ENCODE results near the gene LRRC23.
A peak's percentile ranks its signal among the peaks of the same experiment; 100 is the strongest.
"Not testable (repeated sequence)": the region's sequence is repeated elsewhere in the genome, so short reads cannot be mapped to it uniquely, and the experiment has no call there.

LRRC23 gene

DNA sequence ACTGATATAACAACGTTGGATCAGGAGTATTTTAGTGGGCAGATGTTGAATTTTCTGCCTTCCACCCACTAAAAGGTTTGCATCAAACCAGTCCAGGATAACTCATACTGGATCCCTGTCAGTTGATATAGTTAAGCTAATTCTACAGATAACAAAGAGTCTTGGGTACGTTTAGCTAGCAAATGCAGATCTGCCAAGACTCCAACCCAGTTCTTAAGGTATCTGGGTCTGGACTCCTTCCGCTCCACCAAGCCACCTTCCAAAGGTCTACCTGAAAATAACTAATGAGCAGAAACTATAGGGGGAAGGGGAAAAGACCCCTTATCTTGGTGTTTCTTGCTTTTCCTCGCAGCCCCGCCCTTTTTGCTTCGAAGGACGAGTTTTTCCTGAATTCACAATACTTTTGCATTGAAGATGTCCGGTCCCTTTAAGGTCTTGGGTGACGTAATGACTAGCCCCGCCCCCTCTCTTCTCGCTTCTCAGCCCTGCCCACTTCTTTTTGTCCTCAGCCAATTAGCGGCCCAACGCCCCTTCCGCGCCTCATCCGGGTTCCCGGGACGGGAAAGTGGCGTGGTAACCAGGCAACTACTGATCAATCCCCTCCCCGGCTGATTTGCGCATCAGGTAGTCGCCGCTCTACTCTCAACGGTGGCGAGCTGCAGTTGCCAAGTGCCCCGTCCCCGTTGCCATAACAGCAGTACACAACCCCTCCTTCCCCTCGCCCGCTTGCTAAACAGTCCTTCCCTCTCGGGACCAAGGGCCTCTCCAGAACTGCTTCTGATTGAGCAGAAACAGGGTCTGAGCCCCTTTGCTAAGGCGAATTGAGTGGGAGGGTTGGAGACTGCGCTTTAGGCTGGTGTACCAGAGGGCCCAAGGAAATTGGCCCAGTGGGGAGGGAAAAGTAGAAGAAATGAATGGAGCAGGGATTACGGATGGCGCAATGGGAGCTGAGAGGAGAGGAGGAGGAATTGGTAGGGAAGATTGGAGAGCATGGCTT is at the start of gene LRRC23:
Gene LRRC23 (plus strand): TSS at position 543 of the 997 bp plus-strand sequence. CDS start 812 bp downstream, outside the sequence.
- peak; percentile 98 for DNase-seq

- no peak for DNase-seq
These were observed 49.3 kb upstream of the LRRC23 start for GRCh38 chr12:6855322-6855721.

DNA sequence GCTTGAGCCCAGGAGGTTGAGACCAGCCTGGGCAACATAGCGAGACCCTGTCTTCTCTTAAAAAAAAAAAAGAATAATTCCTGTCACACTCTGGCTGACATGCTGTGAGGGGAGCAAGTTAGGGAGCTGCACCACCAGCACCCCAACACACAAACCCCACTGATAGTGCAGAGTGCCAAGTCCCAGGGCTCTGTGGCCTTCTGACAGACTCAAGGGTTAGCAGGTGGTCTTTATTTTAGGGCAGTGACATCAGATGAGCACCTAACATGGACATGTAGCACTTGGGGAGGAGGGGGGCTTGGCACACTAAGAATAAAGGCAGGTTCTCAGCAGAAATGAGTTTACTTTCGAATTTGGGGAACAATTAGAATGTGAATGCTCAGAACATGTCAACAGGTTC is 45.8 kb upstream of the LRRC23 start:
- DNase-seq = no peak

GRCh38 chr12:6860116-6860515 is 44.5 kb upstream of the LRRC23 start:
- no peak for DNase-seq

GRCh38 chr12:6860942-6861341 is 43.7 kb upstream of the LRRC23 start:
- DNase-seq = no peak

GRCh38 chr12:6861391-6861790 is 43.2 kb upstream of the LRRC23 start:
- no peak for DNase-seq

- DNase-seq = no peak
These were observed 41.6 kb upstream of the LRRC23 start for GRCh38 chr12:6863033-6863432.

GRCh38 chr12:6863586-6864321 is 40.9 kb upstream of the LRRC23 start:
- DNase-seq = no peak

DNA sequence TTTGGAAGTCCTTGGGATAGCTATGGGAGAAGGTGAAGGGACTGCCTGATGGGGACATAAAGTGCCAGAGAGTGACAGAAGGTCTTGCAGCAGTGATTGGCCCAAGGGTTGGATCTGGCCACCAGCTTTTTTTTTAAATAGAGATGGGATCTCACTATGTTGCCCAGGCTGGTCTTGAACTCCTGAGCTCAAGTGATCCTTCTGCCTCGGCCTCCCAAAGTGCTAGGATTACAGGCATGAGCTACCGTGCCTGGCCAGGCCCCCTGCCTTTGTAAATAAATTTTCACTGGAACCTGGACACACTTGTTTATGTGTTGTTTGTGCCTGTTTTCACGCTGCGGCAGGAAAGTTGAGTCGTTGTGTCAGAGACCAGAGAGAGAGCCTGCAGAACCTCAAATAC is 39.3 kb upstream of the LRRC23 start:
- not testable (repeated sequence) for DNase-seq

DNA sequence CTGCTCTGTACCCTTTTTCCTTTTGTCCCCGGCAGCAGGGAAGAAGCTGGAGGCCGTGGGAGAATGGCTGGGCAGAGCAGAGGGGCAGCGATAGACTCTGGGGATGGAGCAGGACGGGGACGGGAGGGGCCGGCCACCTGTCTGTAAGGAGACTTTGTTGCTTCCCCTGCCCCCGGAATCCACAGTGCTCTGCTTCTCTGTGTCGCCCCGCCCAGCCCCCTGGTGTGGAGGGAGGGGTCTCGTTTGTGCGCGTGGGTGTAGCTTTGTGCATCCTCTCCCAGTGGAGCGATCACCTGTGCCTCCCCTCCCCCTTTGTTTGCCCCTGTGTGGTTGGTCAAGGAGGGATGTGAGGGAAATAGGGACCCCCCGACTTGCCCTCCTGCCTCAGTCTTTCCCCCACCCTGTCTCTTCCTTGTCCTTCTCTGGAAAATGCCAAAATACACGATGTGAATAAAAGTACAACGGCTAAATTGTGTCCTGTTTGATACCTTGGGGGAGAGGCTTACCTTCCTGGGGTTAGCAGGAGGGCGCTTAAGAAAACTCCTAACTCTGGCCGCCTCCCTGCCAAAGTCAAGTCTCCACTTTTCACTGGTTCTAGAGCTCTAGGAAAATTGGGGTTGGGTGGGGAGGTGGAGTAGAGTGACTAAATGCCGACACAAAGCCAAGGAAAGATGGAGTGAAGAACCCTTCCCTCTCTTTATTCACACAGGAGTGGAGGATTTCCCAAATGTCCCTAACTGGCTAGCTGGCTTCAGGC is 38.3 kb upstream of the LRRC23 start:
- DNase-seq = no peak

GRCh38 chr12:6866920-6867412 is 37.7 kb upstream of the LRRC23 start:
- DNase-seq = no peak

GRCh38 chr12:6867413-6868210 is 37.0 kb upstream of the LRRC23 start, which contains the start of gene TPI1:
Gene TPI1 (plus strand): TSS chr12:6867531. CDS start chr12:6867567, 36 bp downstream.
- peak; percentile 81 for DNase-seq

GRCh38 chr12:6868211-6869048 is 36.2 kb upstream of the LRRC23 start:
- no peak for DNase-seq

- peak; percentile 74 for DNase-seq
These were observed 35.3 kb upstream of the LRRC23 start for GRCh38 chr12:6869049-6870021.

- not testable (repeated sequence) for DNase-seq
These were observed 34.3 kb upstream of the LRRC23 start for GRCh38 chr12:6870304-6870703.

- DNase-seq = no peak
These were observed 33.3 kb upstream of the LRRC23 start for GRCh38 chr12:6871052-6871957.

DNA sequence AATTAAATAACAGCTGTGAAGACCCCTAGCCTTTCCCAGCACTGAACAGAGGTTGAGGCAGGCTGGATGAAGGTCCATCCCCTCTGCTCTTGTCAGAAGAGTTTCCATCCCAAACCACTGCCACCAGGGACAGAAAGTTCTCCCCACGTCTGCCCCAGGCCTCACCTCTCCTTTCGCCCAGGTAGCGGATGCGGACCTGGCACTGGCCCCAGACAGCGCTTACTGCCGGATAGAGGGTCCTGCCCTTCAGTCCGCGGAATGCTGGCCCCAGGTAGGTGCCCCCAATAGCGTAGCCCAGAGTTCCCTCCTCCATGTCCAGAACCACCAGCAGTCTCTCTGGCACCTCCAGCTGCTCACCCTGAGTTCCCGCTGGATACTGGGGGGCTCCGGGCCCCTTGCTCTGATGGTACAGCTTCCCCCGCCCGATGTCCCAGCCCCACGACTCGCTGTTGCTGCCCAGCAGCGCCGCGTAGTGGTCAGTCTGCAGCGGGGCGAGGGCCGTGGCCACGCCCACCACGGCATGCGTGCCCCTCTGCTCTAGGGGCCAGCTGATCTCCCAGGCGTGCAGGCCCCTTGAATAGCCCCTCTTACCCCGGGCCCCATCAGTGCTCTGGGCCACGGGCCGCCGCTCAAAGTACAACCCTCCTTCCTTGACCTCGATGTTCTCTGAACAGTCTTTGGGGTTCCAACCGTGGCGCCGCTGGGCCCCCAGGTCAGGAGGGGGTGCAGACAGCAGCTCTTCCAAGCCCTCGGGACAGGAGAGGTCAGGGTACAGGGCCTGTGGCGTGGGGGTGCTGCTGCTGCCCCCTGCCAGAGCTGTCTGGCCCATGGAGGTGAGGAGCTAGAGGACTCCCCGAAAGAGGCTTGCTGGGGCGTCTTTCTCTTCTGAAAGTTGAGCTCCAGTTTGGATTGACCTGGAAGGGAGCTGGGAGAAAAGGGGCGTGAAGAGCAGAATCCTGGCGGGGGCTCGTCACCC is 32.3 kb upstream of the LRRC23 start:
- peak; percentile 74 for DNase-seq

Measured in NCI-H1436 (cell line).